GM18507 (cell line): ENCODE measurements around the gene RPL3.
A peak's percentile ranks its signal among the peaks of the same experiment; 100 is the strongest.

ENCODE experiments used
- DNase-seq: peaks from one replicate; pipeline ENCODE4 v3.0.0; 2011; ENCODE audit warnings: low read depth; ENCODE audit not compliant: insufficient read length; ENCODE audit errors: extremely low spot score
- FAIRE-seq: peaks from 2 replicates; lab custom pipeline; 2011; peaks lifted over from hg19 to GRCh38; lab: Jason Lieb, UNC

RPL3 gene

GRCh38 chr22:39303892-39304671 lies 15.3 kb downstream of the RPL3 start:
- FAIRE-seq, result no peak

DNA sequence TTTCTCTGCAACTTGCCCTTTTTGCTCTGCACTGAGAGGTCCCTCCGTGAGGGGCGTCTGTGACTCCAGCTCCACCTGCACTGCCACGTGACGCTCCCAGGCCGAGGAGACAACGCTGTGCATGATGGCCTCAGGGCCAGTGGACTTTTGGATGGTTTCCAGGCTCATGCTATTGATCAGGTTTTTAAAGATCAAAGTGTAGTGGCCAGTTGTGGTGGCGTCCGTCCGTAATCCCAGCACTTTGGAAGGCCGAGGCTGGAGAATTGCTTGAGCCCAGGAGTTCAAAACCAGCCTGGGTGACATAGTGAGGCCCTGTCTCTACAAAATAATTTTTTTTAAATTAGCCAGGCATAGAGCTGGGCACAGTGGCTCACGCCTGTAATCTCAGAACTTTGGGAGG lies 16.1 kb downstream of the RPL3 start:
- DNase-seq, result no peak
- no peak for FAIRE-seq

More at GRCh38 chr22:39303892-39304671, 15.3 kb downstream of the RPL3 start:
- DNase-seq, result no peak

GRCh38 chr22:39302431-39302960 lies 16.9 kb downstream of the RPL3 start:
- DNase-seq, result no peak
- no peak for FAIRE-seq

GRCh38 chr22:39301926-39302325 lies 17.5 kb downstream of the RPL3 start:
- FAIRE-seq (no peak), DNase-seq (no peak)

DNA sequence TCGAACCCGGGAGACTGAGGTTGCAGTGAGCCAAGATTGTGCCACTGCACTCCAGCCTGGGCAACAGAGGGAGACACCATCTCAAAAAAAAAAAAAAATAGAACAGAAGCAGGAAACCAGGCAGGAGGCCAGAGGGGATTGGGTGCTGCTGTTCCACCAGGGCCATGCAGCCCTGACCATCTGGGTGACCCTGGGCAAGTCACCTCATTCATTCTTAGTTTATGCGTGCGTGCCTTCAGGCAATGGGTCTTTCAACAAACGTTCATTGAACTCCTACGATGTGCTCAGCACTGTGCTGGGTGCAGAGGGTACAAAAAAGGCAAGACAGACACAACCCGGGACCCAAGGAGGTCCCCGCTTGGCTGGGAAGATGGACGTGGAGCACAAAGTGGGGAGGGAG lies 18.3 kb downstream of the RPL3 start:
- DNase-seq (no peak), FAIRE-seq (no peak)

GRCh38 chr22:39300186-39300830 lies 19.1 kb downstream of the RPL3 start:
- DNase-seq (no peak), FAIRE-seq (no peak)

DNA sequence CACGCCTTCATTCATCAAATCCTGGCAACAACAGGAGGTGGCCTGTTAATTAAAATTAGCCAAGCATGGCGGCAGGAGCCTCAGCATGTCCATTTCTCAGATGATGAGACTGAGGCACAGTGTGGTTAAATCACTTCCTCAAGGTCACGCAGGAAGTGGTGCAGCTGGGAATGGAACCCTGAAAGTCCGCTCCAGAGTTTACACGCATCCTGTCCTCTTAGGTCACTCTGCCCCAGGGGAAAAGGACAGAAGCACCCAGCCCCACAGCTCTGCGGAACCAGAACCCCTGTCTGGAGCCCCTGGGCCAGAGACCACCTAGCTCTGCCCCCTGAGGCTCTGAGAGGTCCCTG lies 19.6 kb downstream of the RPL3 start:
- DNase-seq (no peak), FAIRE-seq (peak; percentile 95)

- FAIRE-seq (no peak), DNase-seq (no peak)
Measured at GRCh38 chr22:39298241-39298987, 21.0 kb downstream of the RPL3 start.

DNA sequence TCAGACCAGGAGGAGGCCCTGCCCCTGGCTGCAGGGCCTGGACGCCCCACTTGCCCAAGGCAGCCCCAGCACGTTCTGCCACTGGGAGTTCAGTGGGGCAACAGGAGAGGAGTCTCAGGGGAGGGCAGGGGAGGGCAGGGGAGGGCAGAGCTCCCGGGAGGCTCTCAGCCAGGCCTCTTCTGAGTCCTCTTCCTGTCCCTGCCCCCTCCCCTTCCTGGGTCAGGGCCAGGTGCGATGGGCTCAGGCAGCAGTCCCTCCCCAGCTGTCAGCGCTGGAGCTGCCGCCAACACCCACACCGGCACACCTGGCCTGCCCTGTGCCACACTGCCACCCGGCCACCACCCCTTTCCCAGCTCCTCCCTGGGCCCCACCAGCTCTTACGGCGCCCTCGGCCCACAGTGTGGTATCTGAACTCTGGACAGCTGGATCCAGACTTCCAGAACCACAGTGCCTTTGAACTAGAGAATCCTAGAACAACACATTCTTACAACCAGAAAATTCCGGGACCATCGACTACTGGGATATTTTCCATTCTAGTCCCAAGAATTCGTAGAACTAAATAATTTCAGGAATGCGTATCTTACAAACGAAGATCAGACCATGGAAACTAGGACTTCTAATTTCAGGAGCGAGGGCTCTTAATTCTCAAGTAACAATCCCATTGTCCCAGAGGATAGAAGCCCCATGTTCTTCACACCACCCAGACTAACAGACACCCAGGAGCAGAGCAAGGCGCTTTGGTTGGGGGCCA lies 21.8 kb downstream of the RPL3 start:
- DNase-seq (no peak), FAIRE-seq (no peak)

- FAIRE-seq (no peak), DNase-seq (no peak)
Measured at GRCh38 chr22:39296981-39297489, 22.4 kb downstream of the RPL3 start.

DNA sequence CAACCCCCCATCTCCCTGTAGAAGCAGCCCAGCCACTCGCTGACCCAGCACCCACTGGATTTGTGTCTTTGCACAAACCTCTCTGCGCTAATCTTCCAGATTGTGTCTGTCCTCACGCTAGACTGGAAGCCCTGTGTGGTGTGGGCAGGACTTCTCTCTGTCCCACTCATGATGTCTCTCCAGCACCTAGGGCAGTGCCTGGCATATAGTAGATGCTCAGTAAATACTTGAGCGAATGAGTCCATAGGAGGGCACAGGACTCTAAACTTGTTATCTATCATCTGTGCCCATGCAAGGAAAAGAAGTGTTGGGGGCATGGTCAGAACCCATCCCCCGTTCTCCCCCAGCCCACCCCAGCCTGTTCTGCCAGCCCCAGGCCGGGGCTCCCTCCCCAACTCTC lies 22.9 kb downstream of the RPL3 start:
- DNase-seq (no peak), FAIRE-seq (no peak)

GRCh38 chr22:39294571-39295468 lies 24.6 kb downstream of the RPL3 start:
- no peak for FAIRE-seq
- no peak for DNase-seq

DNA sequence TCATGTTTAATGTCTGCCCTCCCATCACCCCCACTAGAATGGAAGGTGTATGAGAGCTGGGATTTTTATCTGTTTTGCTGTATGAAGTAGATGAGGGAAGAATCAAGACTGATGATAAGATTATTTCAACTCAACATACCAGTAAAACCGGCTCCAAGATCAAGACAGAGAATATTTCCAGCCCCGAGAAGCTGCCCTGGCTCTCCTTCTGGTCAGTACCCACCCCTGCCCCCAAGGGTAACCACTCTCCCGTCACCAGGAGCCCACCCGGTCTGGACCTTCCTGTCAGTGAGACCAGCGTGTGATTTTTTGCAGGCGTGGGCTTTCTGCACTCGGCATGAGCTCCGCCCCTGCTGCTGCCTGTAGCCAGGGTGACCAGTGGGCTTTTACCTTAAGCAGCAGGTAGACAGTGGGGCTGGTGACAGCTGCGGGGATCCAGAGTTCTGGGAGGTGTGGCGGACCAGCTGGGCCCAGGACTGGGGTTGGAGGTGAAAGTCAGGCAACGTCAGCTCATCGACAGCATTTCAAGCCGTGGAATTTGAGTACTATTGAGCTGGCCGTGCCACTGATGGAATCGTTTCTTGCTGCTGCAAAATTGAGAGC lies 25.6 kb downstream of the RPL3 start:
- no peak for FAIRE-seq
- no peak for DNase-seq

DNA sequence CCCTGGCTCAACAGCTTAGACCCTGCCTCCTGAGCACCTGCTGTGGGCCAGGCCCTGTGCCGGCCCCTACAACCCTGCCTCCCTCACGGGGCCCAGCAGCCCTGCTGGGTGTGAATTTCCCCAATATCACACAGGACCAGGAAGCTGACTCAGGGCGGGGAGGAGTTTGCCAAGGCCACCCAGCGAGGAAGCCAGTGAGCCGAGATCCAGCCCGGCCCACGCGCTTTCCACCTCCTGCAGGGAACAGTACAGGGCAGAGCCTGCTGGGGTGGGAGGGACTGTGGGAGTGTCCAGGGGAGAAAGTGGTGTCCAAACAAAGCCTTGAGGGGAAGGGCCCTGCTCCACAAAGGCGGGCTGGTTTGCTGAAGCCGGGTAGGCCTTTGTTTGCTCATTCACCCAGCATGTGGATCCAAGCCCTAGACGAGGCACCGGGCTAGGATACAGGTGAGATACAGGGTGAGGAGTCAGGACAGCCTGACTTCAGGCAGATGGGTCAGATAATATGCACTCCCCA lies 26.8 kb downstream of the RPL3 start:
- no peak for DNase-seq

DNA sequence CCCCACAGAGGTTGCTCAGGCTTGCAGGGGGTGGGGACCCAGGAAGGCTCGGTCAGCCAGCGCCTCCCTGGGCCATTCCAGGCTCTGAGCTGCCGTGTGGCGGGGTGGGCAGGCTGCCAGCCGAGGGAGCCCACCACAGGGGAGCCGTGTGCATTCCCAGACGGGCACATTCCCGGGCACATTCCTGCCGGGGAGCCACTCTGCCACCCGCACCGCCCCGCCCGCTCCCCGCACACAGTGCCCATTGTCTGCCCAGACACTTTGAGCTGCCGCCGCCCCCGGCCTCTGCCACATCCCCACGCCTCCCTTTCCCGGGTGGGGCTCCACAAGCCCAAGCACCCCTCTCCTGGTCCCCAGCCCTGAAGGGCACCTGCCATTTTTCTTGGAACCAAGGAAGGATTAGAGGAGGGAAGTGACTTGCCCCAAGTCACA lies 27.4 kb downstream of the RPL3 start:
- FAIRE-seq (no peak), DNase-seq (no peak)

More for the DNA sequence above, 26.8 kb downstream of the RPL3 start:
- FAIRE-seq, result no peak

DNA sequence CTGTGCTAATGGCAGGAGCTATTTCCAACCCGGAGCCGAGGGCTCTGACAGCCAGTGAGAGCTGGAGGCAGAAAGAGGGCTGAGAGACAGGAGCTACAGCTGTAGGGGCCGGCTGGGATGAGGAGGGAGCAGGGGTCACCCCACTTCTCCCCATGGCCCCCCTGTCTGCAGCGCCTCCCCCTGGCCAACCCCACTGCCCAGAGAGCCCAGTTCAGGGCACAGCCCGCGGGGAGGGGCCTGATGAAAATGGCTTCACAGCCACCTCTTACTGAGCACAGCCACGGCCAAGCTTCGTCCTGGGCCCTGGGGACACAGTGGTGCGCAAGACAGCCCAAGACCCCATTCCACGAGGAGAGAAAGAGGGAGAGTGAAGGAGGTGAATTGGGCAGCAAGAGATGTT lies 27.9 kb downstream of the RPL3 start:
- no peak for FAIRE-seq
- no peak for DNase-seq

DNA sequence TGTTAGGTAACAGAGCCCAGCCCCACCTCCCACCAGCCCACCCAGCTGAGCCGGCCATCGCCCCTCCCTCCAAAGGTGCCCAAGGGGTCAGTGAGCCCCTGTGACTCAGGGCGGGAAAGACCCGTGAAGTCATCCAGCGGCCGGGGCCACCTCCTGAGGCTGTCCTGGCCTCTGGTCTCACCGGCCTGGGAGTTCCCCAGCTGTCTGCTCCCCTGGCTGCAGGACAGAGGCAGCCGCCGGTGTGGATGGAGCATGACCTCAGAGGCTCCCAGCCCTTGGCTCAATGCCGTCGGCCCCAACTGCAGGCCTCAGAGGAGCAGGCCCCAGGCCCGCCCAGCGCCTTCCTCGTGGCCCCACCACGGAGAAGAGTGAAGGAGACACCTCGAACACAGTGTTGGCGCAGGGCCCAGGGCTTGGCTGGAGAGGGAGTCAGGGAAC lies 28.7 kb downstream of the RPL3 start:
- DNase-seq (no peak), FAIRE-seq (no peak)
